Effector memory CD8-positive, alpha-beta T cell (primary cell): ENCODE data around the gene TLR8.
A peak's percentile ranks its signal among the peaks of the same experiment; 100 is the strongest.

ENCODE experiments used
- ATAC-seq: fragments of 150-1000 bp; cut with Tn5 transposase; replicated peaks from 2 replicates; pipeline ENCODE4 v1.10.0; 2021; ENCODE audit warnings: mild to moderate bottlenecking, moderate library complexity
- DNase-seq, 3 experiments: peaks; one replicate each; pipeline ENCODE4 v3.0.0; 2021
- H3K27ac Mint-ChIP-seq, 2 donors: one replicate each; pipeline ENCODE4 v1.8.0; 2022; ENCODE audit warnings: mild to moderate bottlenecking in 2 of 2, mixed read lengths in 2 of 2, moderate library complexity in 2 of 2
- H3K27me3 Mint-ChIP-seq, 2 donors: one replicate each; pipeline ENCODE4 v1.8.0; 2022; ENCODE audit warnings: mixed read lengths in 2 of 2
- H3K36me3 Mint-ChIP-seq: one replicate; pipeline ENCODE4 v1.8.0; 2022; ENCODE audit warnings: mild to moderate bottlenecking, moderate library complexity, mixed read lengths; ENCODE audit not compliant: insufficient read depth
- H3K4me1 Mint-ChIP-seq, 2 donors: one replicate each; pipeline ENCODE4 v1.8.0; 2022; ENCODE audit warnings: low read depth in 2 of 2, mixed read lengths in 2 of 2
- H3K4me3 Mint-ChIP-seq, 2 donors: one replicate each; pipeline ENCODE4 v1.8.0; 2022; ENCODE audit warnings: mild to moderate bottlenecking in 2 of 2, mixed read lengths in 2 of 2, moderate library complexity in 2 of 2
- H3K9me3 Mint-ChIP-seq, 2 donors: one replicate each; pipeline ENCODE4 v1.8.0; 2022; ENCODE audit warnings: mixed read lengths in 2 of 2

The TLR8 gene

DNA sequence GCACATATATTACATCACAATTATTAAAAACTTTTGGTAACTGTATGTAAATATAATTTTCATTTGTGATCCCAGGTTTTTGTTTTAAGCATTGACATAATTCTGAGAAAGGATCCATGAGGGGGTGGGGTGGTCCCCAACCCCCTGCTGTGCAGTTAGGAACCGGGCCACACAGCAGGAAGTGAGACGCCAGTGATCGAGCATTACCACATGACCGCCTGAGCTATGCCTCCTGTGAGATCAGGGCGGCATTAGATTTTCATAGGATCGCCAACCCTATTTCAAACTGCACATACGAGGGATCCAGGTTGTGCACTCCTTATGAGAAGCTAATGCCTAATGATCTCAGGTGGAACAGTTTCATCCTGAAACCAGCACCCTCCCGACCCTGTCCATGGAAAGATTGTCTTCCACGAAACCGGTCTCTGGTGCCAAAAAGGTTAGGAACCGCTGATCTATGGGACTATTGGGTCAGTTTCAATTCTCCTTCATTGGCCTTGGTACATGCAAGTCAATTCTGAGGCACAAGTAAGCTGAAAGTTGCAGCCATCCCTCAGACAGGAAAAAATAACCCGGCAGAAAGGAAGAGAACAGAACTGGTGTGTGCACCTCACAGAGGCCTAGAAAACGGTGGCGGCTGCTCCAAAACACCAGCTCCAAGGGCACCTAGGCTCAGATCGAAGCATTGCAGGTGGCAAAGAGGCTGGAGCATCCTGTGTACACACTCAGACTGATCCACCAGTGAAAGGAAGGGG, 61.5 kb downstream of the TLR8 start:
- Mint-ChIP-seq H3K27me3 (no peaks in the 10 kb centered on the region), H3K27ac (peak overlapping the region; percentile 89), H3K9me3 (no peaks in the 10 kb centered on the region), H3K4me1 (peaks cover 31 to 33% of the 10 kb centered on the region in 2 donors), H3K4me3 (peak overlapping the region; percentile 71 to 75), H3K36me3 (peaks cover 13% of the 10 kb centered on the region)
- ATAC-seq, result peak; percentile 44
- no peak for DNase-seq

DNA sequence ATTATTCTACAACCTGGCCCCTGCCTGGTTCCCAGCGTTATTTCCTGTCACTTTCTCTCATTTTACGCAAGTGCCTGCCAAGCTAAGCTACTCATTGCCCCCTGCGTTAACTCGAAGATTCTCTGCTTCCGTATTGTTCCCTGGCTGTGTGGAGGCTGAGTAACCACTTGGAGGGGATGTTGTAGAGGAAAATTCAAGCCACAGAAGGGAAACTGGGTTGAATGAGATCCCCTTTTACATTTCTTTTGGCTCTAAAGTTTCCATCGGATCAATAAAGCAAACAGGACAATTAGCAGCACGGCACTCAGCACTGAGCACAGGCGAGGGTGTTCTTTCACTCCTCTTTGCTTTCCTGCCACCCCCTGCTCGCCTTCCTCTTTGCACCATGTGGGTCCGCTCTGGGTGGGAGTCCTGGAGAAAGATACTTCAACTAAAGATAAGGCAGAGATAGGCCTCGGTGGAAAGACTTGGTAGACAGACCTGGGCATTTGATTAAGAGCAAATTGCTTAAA, 64.3 kb downstream of the TLR8 start:
- H3K9me3 Mint-ChIP-seq, result no peaks in the 10 kb centered on the region
- H3K4me3 Mint-ChIP-seq, result peak overlapping the region; percentile 94 to 98
- peak; percentile 58 for ATAC-seq
- peaks cover 32 to 39% of the 10 kb centered on the region in 2 donors for H3K4me1 Mint-ChIP-seq
- no peaks in the 10 kb centered on the region for H3K27me3 Mint-ChIP-seq
- peaks cover 42% of the 10 kb centered on the region for H3K36me3 Mint-ChIP-seq
- peak in 2 of 3 experiments; percentile 47 to 56 for DNase-seq
- H3K27ac Mint-ChIP-seq, result peak overlapping the region; percentile 98 to 99

GRCh38 chrX:12971282-12972003, 65.0 kb downstream of the TLR8 start:
- Mint-ChIP-seq H3K27me3 (no peaks in the 10 kb centered on the region), H3K9me3 (no peaks in the 10 kb centered on the region), H3K27ac (peak overlapping the region; percentile 98 to 99), H3K36me3 (peaks cover 49% of the 10 kb centered on the region), H3K4me3 (peak overlapping the region; percentile 94 to 98), H3K4me1 (peaks cover 34 to 37% of the 10 kb centered on the region in 2 donors)
- ATAC-seq, result no peak
- no peak for DNase-seq

DNA sequence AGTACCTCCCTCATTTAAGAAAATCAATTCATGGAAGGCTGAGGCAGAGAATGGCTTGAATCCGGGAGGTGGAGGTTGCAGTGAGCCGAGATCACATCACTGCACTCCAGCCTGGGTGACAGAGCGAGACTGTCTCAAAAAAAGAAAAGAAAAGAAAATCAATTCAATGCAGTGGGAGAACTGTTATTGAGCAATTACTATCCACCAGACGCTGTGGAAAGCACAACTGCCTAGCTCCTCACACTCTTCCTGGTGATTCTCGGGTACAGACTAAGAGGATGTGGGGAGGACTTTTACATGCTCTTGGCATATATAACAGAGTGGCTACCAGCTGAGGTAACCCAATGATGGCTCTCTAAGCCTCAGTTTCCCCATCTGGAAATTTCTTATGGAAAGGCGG, 65.8 kb downstream of the TLR8 start:
- Mint-ChIP-seq H3K4me3 (peak overlapping the region; percentile 94 to 98), H3K36me3 (peaks cover 57% of the 10 kb centered on the region), H3K27ac (peak overlapping the region; percentile 98 to 99), H3K4me1 (peaks cover 29 to 33% of the 10 kb centered on the region in 2 donors), H3K9me3 (no peaks in the 10 kb centered on the region), H3K27me3 (no peaks in the 10 kb centered on the region)
- DNase-seq (no peak), ATAC-seq (no peak)
